GM11168 (cell line): Measurements from ENCODE around the gene MAP3K20.
"Not testable (repeated sequence)": the region's sequence is repeated elsewhere in the genome, so short reads cannot be mapped to it uniquely, and the experiment has no call there.

Source experiments
- in situ Hi-C: fragments of 300-500 bp; cut with MboI; formaldehyde crosslinking; loops from one replicate; pipeline ENCODE4 v1.12.0; 2022; ENCODE audit warnings: low sequenced_read_pairs; ENCODE audit not compliant: unreplicated experiment

The MAP3K20 gene

DNA sequence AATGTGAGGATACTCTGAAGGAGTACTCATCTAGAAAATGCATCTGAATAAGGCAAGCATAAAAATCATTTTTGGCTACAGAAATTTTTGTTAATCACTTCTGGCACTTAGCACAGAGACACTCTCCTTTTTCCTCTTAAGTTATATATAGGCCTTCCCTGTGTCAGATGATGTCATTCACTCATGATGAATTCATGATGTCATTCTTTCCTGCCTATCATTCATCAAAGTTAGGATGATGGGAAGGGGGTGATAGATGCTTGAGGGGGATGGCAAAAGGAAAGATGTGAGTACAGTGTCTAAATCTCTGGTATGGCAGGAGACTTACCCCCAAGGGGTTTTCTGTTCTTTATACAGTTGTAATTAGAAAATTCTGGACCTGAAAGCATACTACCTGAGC, 42.0 kb downstream of the MAP3K20 start:
- in situ Hi-C loops: no loop called here

DNA sequence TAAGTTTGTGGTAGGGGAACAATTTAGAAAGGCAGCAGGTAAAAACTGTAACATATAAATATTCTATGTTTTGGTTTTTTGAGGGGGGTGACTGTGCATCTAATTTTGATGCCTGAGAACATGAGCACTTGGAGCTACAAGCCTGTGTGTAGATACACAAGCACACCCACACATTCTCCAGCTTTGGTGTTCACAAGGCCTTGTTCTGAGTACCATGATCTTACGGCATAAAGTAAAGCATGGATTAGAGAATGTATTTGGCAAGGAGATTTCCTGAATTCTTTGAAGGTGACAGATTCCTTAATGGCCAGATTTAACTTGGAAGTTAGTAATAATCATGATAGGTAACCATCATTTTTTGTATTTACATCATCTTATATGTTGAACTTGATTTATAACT, 42.7 kb downstream of the MAP3K20 start:
- in situ Hi-C loops: no loop called here

DNA sequence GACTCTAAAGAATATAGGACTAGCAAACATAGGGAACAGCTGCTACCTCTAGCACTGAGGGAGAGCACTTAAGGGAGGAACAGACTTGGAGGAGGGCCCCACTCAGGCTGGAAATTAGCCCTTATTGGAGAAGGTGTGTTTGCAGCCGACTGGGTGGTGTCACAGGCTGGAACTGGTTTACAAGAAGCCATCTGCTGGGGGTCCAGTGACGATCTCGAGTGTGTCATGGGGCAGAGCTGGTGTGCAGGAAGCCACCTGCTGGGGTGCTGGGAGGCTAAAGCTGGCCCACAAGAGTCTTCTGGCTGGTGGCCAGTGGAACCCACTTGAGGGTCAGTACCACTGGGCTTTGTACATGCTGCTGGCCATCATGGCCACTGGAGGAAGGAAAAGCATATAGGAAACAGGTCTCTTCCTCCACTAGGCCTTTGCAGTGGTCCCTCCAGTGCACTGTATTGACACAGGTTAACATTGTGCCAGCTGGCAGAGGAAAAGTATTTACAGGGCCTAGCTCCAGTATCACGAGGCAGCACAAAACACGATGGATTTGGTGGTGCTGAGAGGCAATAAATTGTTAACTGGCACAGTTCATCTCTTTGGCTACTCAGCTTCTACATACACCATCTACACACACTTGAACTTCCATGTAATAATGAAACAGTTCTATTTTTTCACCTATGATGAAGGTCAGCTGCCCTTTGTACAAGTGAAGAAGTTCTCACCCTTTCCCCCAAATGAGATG, 43.6 kb downstream of the MAP3K20 start:
- in situ Hi-C loops: no loop called here

DNA sequence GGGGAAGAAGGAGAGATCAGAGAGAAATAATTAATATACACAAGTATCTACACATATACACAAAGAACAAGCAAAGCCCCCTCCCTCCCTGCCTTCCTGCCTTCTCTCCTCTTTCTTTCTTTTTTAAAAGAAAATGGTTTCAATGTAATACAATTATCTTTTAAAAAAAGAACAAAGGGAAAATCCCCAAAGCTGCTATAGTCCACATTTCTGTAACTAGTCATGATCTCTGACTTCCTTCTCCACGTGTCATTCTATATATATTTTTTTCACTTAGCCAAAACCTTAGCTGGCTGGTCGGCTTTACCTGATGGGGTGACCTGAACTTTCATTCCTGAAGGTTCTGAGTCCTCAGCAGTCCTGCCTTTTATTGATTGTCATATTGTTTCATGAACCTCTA, 44.3 kb downstream of the MAP3K20 start:
- in situ Hi-C loops: no loop called here

GRCh38 chr2:173122936-173123335, 47.3 kb downstream of the MAP3K20 start:
- in situ Hi-C loops: no loop called here

DNA sequence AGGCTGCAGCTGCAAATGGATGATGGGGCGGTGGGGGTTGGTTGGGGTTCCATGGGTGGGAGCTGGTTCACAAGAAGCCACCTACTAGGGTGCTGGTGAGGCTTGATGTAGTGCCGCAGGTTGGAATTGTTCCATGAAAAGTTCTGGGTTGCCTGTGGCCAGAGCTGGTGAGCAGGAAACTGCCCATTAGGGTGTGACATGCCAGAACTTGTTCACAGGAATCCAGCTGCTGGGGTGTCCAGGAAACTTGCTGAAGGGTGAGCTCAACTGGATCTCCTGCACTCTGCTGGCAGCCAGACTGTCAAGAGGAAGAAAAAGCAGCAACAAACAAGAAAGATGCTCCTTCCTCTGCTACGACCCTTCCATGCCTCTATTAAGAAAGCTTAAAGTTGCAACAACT, 48.8 kb downstream of the MAP3K20 start:
- in situ Hi-C loops: no loop called here

GRCh38 chr2:173126819-173127218, 51.2 kb downstream of the MAP3K20 start:
- in situ Hi-C loops: no loop called here

DNA sequence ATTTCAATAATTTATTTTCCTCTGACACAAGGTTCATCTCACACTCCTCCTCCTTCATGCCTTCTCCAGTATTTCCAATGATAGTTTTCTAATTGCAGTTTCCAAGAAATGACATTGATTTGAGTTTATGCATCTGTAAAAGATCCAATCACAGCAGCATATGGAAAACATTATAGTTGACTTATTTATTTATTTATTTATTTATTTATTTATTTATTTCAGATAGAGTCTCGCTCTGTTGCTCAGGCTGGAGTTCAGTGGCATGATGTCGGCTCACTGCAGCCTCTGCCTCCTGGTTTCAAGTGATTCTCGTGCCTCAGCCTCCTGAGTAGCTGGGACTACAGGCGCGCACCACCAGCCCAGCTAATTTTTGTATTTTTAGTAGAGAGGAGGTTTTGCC, 52.5 kb downstream of the MAP3K20 start:
- in situ Hi-C loops: not testable (repeated sequence)

- in situ Hi-C loops: no loop called here
Measured at GRCh38 chr2:173130496-173131465, 55.1 kb downstream of the MAP3K20 start.

DNA sequence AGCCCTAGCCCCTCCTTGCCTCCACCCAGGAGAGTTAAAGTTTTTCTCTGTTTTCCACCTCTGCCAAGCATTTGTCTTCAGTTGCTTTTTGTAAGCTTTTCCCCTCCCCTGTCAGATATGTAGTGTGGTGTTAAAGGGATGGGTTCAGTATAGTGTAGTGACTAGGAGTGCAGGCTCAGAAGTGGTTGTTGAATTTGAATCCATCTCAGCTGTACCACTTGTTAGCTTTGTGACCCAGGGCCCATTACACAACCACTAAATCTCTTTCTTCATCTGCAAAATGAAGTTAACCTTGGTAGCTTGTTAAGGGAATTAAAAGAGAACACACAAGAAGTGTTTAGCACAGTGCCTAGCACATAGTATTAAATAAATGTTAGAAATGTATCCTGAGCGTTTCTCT, 56.9 kb downstream of the MAP3K20 start:
- in situ Hi-C loops: no loop called here

DNA sequence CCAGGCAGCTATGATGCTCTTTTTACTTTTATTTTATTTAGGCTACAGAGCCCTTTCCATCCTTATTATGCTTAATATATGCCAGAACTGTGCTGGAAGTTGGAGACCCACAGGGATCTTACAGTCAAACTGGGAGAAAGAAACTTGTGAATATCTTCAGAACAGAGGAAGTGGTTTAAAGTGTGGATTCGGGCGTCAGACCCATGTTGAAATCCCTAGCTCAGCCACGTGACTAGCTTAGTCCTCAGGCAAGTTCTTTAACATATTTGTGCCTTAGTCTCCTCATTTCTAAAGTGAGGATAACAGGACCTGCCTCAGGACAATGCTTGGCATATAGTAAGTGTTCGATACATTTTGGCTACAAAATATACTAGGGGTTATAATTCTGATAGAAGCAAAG, 59.1 kb downstream of the MAP3K20 start:
- in situ Hi-C loops: no loop called here

DNA sequence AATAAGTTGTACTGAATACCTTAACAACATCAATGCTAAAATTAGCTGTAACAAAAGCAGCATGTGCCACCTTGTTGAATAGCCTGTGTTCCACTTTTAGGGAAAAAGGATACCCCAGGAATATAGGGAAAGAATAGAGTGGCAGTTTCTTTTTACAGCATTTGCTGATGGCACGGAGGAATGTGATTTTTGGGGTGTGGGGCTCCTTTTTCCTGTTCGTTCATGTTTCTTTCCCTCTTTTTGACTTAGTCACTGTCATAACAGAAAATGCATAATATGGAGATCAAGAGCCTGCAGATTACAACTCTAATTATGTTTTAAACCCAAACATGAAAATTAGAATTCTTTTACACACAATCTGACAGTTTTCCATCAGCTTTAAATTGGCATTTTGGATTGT, 60.4 kb downstream of the MAP3K20 start:
- in situ Hi-C loops: no loop called here

- in situ Hi-C loops: no loop called here
Measured at GRCh38 chr2:173136599-173136998, 61.0 kb downstream of the MAP3K20 start.

DNA sequence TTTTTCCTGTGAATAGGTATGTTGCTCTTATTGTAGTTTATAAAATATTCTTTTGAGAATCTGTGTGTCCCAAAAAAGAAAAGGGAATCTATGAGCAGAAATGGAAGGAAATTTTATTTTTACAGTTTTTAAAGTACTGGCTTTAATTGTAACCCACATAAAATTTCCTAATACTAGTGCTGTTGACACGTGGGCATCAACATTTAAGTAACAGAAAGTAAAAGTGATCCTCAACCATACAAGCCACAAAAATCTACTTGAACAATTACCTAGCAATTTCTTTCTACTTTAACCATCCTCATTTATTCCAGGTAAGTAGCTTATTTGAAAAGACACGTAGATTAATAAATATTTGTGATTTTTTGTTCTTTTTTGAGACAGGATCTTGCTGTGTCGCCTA, 62.0 kb downstream of the MAP3K20 start:
- in situ Hi-C loops: no loop called here

DNA sequence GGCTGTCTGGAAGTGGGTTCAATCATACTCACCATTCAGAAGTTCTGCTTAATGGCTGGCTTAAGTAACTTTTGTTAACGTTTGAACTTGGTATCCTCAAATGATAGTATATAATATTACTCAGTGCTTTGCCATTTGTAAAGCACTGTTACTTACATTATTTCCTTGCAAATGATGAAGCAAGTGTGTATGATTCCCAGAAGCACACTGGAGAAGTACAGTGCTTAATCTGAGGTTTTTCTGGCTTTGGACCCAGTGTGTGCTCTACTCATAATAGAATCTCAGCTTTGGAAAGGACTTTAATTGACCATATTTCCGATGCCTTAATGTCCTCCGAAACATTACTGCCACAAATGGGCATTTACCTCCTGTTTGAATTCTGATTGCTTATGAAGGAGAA, 63.3 kb downstream of the MAP3K20 start:
- in situ Hi-C loops: no loop called here

DNA sequence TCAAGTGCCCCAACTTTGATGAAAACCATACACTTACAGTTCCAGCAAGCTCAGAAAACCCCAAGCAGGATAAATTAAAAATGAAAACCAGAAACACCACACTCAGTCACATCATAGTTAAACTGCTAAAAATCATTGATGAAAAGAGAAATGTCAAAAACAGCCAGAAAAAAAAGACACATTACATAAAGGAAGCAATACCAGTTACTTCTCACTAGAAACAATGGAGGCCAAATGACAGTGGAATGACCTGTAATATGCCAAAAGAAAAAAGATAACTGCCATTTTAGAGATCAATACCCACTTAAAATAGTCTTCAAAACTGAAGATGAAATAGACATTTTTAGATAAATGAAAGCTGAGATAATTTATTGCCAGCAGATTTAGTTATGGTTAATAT, 66.0 kb downstream of the MAP3K20 start:
- in situ Hi-C loops: no loop called here

DNA sequence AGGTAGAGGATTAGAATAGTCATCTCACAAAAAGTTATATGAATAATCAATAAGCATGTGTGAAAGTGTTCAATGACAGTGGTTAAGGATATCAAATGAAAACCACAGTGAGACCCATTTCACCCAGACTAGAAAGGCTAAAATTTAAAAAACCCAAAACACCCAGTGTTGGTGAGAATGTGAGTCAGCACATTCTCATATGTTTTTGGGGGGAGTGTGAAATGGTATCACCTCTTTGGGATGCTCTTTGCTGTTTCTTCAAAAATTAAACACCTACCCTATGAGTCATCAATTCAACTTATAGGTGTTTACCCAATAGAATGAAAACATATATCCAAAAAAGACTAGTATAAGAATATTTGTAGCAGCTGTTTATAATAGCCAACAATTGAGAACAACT, 69.8 kb downstream of the MAP3K20 start:
- in situ Hi-C loops: no loop called here

DNA sequence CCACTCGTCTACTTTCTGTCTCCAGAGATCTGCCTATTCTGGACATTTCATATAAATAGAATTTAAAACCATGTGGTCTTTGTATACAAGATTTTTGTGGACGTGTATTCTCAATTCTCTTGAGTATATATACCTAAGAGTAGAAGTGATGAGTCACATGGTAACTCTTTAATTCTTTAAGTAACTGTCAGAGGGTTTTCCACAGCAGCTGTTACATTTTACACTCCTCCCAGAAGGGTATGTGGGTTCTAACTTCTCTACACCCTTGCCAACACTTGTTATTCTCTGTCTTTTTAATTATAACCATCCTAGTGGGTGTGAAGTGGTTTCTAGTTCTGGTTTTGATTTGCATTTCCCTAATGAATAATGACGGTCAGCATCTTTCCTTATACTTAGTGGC, 70.9 kb downstream of the MAP3K20 start:
- in situ Hi-C loops: no loop called here

GRCh38 chr2:173148520-173148919, 72.9 kb downstream of the MAP3K20 start:
- in situ Hi-C loops: no loop called here

DNA sequence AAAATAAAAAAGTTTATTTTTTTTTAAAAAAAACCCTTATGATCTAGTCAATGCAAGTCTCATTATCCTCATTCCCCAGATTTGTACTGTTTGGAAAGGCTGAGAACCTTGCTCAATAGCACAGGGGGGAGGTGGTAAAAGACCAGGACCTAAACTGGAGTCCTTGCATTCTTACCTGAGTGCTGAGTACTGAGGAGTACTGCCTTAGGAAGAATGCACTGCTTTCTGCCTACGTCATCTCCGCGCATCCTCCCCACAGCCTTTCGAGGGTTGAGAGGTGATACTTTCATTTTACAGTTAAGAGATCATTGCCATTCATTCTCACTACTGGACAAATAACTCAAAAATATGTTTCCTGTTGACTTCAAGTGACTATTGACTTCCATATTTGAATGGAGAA, 73.8 kb downstream of the MAP3K20 start:
- in situ Hi-C loops: no loop called here

DNA sequence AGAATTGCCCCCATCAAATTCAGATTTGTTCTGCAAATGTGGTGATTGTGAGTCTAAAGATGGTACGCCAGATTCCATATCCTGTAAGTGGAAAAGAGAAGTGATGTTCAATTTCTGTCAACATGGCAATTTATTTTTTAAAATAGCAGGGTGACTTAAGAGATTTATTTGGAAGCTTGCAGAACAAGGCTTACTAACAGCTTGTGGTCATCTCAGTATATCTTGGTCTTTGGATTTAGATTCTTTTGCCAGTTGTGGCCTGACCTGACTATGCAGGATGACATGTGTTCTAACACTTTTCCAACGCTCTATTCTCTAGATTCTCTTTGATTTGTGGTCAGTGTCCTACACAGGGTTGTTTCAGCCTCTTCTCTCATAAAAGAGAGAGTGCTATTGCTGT, 74.4 kb downstream of the MAP3K20 start:
- in situ Hi-C loops: no loop called here

GRCh38 chr2:173150963-173151362, 75.3 kb downstream of the MAP3K20 start:
- in situ Hi-C loops: no loop called here
